ENCODE results near the gene DAP. TPM values are rescaled to one million over a fixed set of nuclear protein-coding genes. Genes with fewer than 3 reads are reported as not detected.

Gene DAP
- polyA plus RNA-seq, 3 donors, result 60.9 to 69.0 (median 62.3) TPM

DNA sequence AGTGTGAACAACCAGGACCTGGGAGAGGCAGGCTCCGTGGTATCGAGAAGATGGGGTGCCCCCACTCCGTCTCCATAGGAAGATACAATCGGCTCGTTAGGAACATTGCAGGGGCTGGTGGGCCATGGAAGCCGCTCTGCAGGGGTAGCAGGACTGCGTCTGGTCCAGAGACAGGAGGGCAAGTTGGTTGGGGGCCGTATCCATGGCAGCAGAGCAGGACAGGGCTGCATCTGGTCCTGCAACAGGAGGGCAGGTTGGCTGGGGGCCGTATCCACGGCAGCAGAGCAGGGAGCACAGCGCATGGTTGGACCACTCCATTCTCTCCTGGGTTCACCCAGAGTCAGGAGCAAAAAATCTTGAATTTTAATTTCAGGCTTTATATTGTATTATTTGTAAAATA, 99.0 kb downstream of the DAP start:
- Histone ChIP-seq H3K79me2 (ENCODE audit: insufficient read depth, low read length) (no peaks in the 10 kb centered on the region), H3K4me1 (ENCODE audit: control insufficient read depth in 1 of 2, insufficient read depth in 2 of 2, low read length in 2 of 2) (peaks cover 13 to 15% of the 10 kb centered on the region in 2 donors), H3K36me3 (replicated peaks in 1 of 2; ENCODE audit: control insufficient read depth in 1 of 2, insufficient read depth in 2 of 2, low read length in 2 of 2) (no peaks in the 10 kb centered on the region), H3K9ac (ENCODE audit: insufficient read depth, low read length, poor library complexity, severe bottlenecking) (no peak overlapping the region), H3K9me3 (replicated peaks in 1 of 2; ENCODE audit: control insufficient read depth in 1 of 2, insufficient read depth in 1 of 2, low read length in 2 of 2) (no peaks in the 10 kb centered on the region), H2AFZ (ENCODE audit: insufficient read depth, low read depth, low read length, poor library complexity, severe bottlenecking) (peak overlapping the region; percentile 63), H3K27ac (ENCODE audit: low read depth in 1 of 2, low read length in 2 of 2) (no peak overlapping the region), H3K4me2 (replicated peaks; ENCODE audit: extremely low read depth, low read length, poor library complexity, severe bottlenecking) (no peak overlapping the region), H3K4me3 (replicated peaks in 1 of 3; ENCODE audit: low read depth in 2 of 3, low read length in 3 of 3) (no peak overlapping the region), H4K20me1 (ENCODE audit: insufficient read depth, low read length) (no peaks in the 10 kb centered on the region), H3K27me3 (ENCODE audit: control insufficient read depth in 2 of 2, insufficient read depth in 2 of 2, low read length in 2 of 2) (no peaks in the 10 kb centered on the region)
- DNase-seq, result no peak
- Mint-ChIP-seq H3K27ac (peak overlapping the region in 3 of 7 donors; percentile 24 to 55 (median 36)), H3K9me3 (peaks cover 0 to 2% (median 0%) of the 10 kb centered on the region in 7 donors), H3K27me3 (ENCODE audit: low read depth in 3 of 3) (peaks cover 0 to 4% (median 3%) of the 10 kb centered on the region in 3 donors), H3K36me3 (no peaks in the 10 kb centered on the region), H3K4me1 (peaks cover 15% of the 10 kb centered on the region), H3K4me3 (no peak overlapping the region)
- intact Hi-C loops (cut with micrococcal nuclease), result no loop called here
- TF ChIP-seq, protein P1, sequence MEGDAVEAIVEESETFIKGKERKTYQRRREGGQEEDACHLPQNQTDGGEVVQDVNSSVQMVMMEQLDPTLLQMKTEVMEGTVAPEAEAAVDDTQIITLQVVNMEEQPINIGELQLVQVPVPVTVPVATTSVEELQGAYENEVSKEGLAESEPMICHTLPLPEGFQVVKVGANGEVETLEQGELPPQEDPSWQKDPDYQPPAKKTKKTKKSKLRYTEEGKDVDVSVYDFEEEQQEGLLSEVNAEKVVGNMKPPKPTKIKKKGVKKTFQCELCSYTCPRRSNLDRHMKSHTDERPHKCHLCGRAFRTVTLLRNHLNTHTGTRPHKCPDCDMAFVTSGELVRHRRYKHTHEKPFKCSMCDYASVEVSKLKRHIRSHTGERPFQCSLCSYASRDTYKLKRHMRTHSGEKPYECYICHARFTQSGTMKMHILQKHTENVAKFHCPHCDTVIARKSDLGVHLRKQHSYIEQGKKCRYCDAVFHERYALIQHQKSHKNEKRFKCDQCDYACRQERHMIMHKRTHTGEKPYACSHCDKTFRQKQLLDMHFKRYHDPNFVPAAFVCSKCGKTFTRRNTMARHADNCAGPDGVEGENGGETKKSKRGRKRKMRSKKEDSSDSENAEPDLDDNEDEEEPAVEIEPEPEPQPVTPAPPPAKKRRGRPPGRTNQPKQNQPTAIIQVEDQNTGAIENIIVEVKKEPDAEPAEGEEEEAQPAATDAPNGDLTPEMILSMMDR (IDR thresholded peaks at IDR 0.05), result no peak
- 98% methylated on average over 11 of the region's 11 CpGs for WGBS (ENCODE audit: insufficient coverage)

GRCh38 chr5:10661401-10661800, 99.6 kb downstream of the DAP start:
- Histone ChIP-seq H3K27me3 (ENCODE audit: control insufficient read depth in 2 of 2, insufficient read depth in 2 of 2, low read length in 2 of 2) (no peaks in the 10 kb centered on the region), H3K4me1 (ENCODE audit: control insufficient read depth in 1 of 2, insufficient read depth in 2 of 2, low read length in 2 of 2) (peaks cover 13 to 15% of the 10 kb centered on the region in 2 donors), H3K9me3 (replicated peaks in 1 of 2; ENCODE audit: control insufficient read depth in 1 of 2, insufficient read depth in 1 of 2, low read length in 2 of 2) (no peaks in the 10 kb centered on the region), H3K4me3 (replicated peaks in 1 of 3; ENCODE audit: low read depth in 2 of 3, low read length in 3 of 3) (no peak overlapping the region), H4K20me1 (ENCODE audit: insufficient read depth, low read length) (no peaks in the 10 kb centered on the region), H3K79me2 (ENCODE audit: insufficient read depth, low read length) (no peaks in the 10 kb centered on the region), H2AFZ (ENCODE audit: insufficient read depth, low read depth, low read length, poor library complexity, severe bottlenecking) (no peak overlapping the region), H3K4me2 (replicated peaks; ENCODE audit: extremely low read depth, low read length, poor library complexity, severe bottlenecking) (no peak overlapping the region), H3K9ac (ENCODE audit: insufficient read depth, low read length, poor library complexity, severe bottlenecking) (no peak overlapping the region), H3K27ac (ENCODE audit: low read depth in 1 of 2, low read length in 2 of 2) (no peak overlapping the region), H3K36me3 (replicated peaks in 1 of 2; ENCODE audit: control insufficient read depth in 1 of 2, insufficient read depth in 2 of 2, low read length in 2 of 2) (no peaks in the 10 kb centered on the region)
- H3K4me1 Mint-ChIP-seq, result peaks cover 15% of the 10 kb centered on the region
- H3K27me3 Mint-ChIP-seq (ENCODE audit: low read depth in 3 of 3), result peaks cover 0 to 4% (median 3%) of the 10 kb centered on the region in 3 donors
- H3K36me3 Mint-ChIP-seq, result no peaks in the 10 kb centered on the region
- 96% methylated on average over 9 of the region's 13 CpGs for WGBS (ENCODE audit: insufficient coverage)
- DNase-seq, result no peak
- H3K4me3 Mint-ChIP-seq, result no peak overlapping the region
- H3K9me3 Mint-ChIP-seq, result peaks cover 0 to 2% (median 0%) of the 10 kb centered on the region in 7 donors
- H3K27ac Mint-ChIP-seq, result no peak overlapping the region
- intact Hi-C loops (cut with micrococcal nuclease), result no loop called here
- TF ChIP-seq, protein P1 (IDR thresholded peaks at IDR 0.05), result no peak
